Measurements from ENCODE around the gene APOBEC3C. TPM values are rescaled to one million over a fixed set of nuclear protein-coding genes. Genes with fewer than 3 reads are reported as not detected.

APOBEC3C gene
- total RNA-seq, result 10 to 100 TPM in 6 of 7 donors, 1 to 10 TPM in 1; 7.0 to 63.4 (median 52.4) TPM
- polyA plus RNA-seq, result 10 to 100 TPM; 35.1 to 88.9 TPM
- long read RNA-seq, donor 1, transcript APOBEC3C-201 (4 exons, 2,818 nt), result major isoform, 77 of 88 reads
- long read RNA-seq, donor 1, partial matches to known transcripts, result 10 of 88 reads
- long read RNA-seq, donor 1, other reads (novel, unspliced or antisense), result 1 of 88 reads
- long read RNA-seq, donor 2, transcript APOBEC3C-201 (4 exons, 2,818 nt), result major isoform, 24 of 26 reads
- long read RNA-seq, donor 2, partial matches to known transcripts, result 0 of 26 reads
- long read RNA-seq, donor 2, other reads (novel, unspliced or antisense), result 0 of 26 reads
- long read RNA-seq, donor 3, transcript APOBEC3C-201 (4 exons, 2,818 nt), result major isoform, 41 of 63 reads
- long read RNA-seq, donor 3, partial matches to known transcripts, result 21 of 63 reads
- long read RNA-seq, donor 3, other reads (novel, unspliced or antisense), result 1 of 63 reads

GRCh38 chr22:39013942-39014722 lies at the start of gene APOBEC3C:
Gene APOBEC3C, plus strand, starts transcription at chr22:39014257. Its CDS starts 106 bp downstream, at chr22:39014363.
- intact Hi-C loops (cut with DNase I), result loop anchor here in 3 of 4 donors (5.0 to 10.0 kb wide), 3 partner anchors 108 to 121 kb away; no protein-coding TSS in a partner anchor

DNA sequence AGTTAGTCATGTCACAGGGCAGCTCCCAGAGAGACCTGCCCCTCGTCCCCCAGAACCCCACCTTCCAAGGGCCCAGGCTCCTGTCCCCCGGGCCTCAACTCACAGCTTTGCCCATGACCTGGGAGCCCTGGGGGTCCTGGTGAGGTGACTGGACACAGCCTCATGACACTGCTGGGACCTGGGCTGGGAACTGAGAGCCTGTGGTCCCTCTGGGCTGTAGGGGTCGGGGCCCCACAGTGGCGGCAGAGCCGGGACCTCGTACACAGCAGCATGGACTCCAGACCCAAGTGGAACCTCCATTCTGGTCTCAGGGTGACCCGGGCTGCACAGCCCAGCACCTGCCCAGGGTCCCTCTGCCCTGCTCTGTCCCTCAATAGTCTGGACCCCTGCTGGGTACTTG lies 49.8 kb upstream of the APOBEC3C start:
- H3K27ac ChIP-seq, result no peak overlapping the region
- no peaks in the 10 kb centered on the region for H3K4me1 ChIP-seq (ENCODE audit: insufficient read depth)
- DNase-seq, result no peak
- H3K4me3 ChIP-seq, result no peak overlapping the region
- no peak for TF ChIP-seq POLR2A (IDR thresholded peaks at IDR 0.05)
- TF ChIP-seq CTCF (IDR thresholded peaks at IDR 0.05), result no peak
- TF ChIP-seq EP300 (IDR thresholded peaks at IDR 0.05), result no peak
- 75 to 84% methylated on average over 7 of the region's 7 CpGs; no CpG with 5 or more reads in 1 of the 3 donors for WGBS, 3 donors
- H3K36me3 ChIP-seq, result no peaks in the 10 kb centered on the region
- intact Hi-C loops (cut with DNase I), result no loop called here
- H3K9me3 ChIP-seq, result no peaks in the 10 kb centered on the region
- H3K27me3 ChIP-seq, result no peaks in the 10 kb centered on the region

More at GRCh38 chr22:39013942-39014722, at the start of gene APOBEC3C:
- peak within 1 kb of the TSS; percentile 71 to 88 for H3K27ac ChIP-seq
- H3K36me3 ChIP-seq, result no peaks in the 10 kb centered on the region
- peak; percentile 36 for TF ChIP-seq POLR2A (IDR thresholded peaks at IDR 0.05)
- no peak for TF ChIP-seq EP300 (IDR thresholded peaks at IDR 0.05)
- WGBS, 3 donors, result 1 to 2% (median 2%) methylated on average over 18 of the region's 18 CpGs
- H3K27me3 ChIP-seq, result no peaks in the 10 kb centered on the region
- H3K4me1 ChIP-seq (ENCODE audit: insufficient read depth), result peaks cover 4% of the 10 kb centered on the region
- H3K4me3 ChIP-seq, result peak within 1 kb of the TSS; percentile 49
- no peaks in the 10 kb centered on the region for H3K9me3 ChIP-seq
- peak; percentile 84 to 92 (median 88) for DNase-seq

- no peak for TF ChIP-seq EP300 (IDR thresholded peaks at IDR 0.05)
- TF ChIP-seq CTCF (IDR thresholded peaks at IDR 0.05), result no peak
- no peak for TF ChIP-seq POLR2A (IDR thresholded peaks at IDR 0.05)
- H3K9me3 ChIP-seq, result no peaks in the 10 kb centered on the region
- 68 to 79% methylated on average over 4 of the region's 4 CpGs; no CpG with 5 or more reads in 1 of the 3 donors for WGBS, 3 donors
- H3K36me3 ChIP-seq, result no peaks in the 10 kb centered on the region
- no peaks in the 10 kb centered on the region for H3K4me1 ChIP-seq (ENCODE audit: insufficient read depth)
- DNase-seq, result no peak
- H3K27ac ChIP-seq, result no peak overlapping the region
- intact Hi-C loops (cut with DNase I), result no loop called here
- no peak overlapping the region for H3K4me3 ChIP-seq
- no peaks in the 10 kb centered on the region for H3K27me3 ChIP-seq
These were observed 49.1 kb upstream of the APOBEC3C start for GRCh38 chr22:38964989-38965388.

GRCh38 chr22:38965614-38966379 lies 48.3 kb upstream of the APOBEC3C start:
- WGBS, 3 donors, result 81 to 83% methylated on average over 14 of the region's 14 CpGs; no CpG with 5 or more reads in 1 of the 3 donors
- intact Hi-C loops (cut with DNase I), result no loop called here
- TF ChIP-seq POLR2A (IDR thresholded peaks at IDR 0.05) (no peak), CTCF (IDR thresholded peaks at IDR 0.05) (no peak), EP300 (IDR thresholded peaks at IDR 0.05) (no peak)
- Histone ChIP-seq H3K9me3 (no peaks in the 10 kb centered on the region), H3K27ac (no peak overlapping the region), H3K4me3 (no peak overlapping the region), H3K36me3 (no peaks in the 10 kb centered on the region), H3K27me3 (no peaks in the 10 kb centered on the region), H3K4me1 (ENCODE audit: insufficient read depth) (no peaks in the 10 kb centered on the region)
- DNase-seq, result no peak

All from ovary (tissue), 10 donors.